ENCODE measurements around the gene KLRC2.

- TF ChIP-seq CTCF (conservative IDR thresholded peaks at IDR 0.05) (no peak), ZFX (IDR thresholded peaks at IDR 0.05) (no peak)
Observed at GRCh38 chr12:10406725-10407124, 29.1 kb downstream of the KLRC2 start.

Data from C4-2B (cell line).